GM18517 (cell line): ENCODE data around the gene GLIS2.

Experiments
- ATAC-seq: cut with Tn5 transposase; IDR thresholded peaks from one replicate; pipeline ENCODE4 v1.9.1; 2021; ENCODE audit warnings: mild to moderate bottlenecking, moderate library complexity; ENCODE audit not compliant: unreplicated experiment

The GLIS2 gene

DNA sequence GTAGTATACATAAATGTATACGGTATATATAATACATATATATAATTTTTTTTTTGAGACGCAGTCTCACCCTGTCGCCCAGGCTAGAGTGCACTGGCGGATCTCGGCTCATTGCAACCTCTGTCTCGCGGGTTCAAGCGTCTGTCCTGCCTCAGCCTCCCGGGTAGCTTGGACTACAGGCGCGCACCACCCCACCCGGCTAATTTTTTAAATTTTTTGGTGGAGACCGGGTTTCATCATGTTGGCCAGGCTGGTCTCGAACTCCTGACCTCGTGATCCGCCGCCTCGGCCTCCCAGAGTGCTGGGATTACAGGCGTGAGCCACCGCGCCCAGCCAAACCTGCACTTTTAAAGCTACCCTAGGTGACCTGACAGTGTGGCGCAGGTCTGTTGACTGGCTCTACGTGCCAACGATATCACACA, 34.5 kb downstream of the GLIS2 start:
- ATAC-seq, result no peak

DNA sequence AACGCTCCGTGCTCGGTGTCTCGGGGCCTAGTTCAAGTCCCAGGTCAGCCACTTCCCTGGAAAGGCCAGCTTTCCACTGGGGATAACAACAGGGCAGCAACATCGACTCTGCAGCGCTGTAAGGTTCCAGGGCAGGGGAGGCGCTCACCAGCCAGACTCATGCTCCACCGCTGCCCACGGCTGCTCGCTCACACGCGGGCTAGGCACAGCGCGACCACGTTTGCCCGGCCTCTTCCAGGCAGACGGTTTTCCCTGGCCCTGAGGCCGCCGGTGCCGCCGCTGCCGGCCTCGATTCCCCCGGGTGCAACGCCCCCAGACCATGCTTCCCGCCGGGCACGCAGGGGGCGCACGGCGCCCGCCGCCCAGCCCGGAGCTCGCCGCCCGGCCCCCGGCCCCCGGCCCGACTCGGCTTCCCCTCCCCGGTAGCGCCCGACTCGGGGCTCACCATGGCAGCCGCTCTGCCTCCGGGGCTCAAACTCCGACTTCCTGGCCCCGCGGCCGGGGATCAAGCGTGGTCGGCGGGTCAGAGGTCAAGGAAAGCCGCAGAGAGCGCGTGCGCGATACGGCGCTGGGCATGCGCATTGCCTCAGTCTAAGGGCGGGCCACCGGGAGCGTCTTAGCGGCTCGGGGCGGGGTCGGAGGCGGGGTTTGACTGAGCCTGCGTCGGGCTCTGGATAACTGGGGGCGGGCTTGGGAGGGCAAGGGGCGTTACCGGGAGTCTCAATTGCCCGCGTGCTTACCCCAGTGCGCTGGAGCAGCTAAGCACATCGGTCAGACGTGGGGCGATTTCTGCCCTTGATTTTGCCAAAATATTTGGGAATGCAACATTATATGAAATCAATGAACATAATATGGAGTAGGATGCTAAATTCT, 35.2 kb downstream of the GLIS2 start, which contains the start of gene PAM16:
Gene PAM16 (minus strand): TSS at position 535 of the 873 bp plus-strand sequence. CDS start 87 bp downstream, at position 448.
- ATAC-seq, result peak; percentile 79

DNA sequence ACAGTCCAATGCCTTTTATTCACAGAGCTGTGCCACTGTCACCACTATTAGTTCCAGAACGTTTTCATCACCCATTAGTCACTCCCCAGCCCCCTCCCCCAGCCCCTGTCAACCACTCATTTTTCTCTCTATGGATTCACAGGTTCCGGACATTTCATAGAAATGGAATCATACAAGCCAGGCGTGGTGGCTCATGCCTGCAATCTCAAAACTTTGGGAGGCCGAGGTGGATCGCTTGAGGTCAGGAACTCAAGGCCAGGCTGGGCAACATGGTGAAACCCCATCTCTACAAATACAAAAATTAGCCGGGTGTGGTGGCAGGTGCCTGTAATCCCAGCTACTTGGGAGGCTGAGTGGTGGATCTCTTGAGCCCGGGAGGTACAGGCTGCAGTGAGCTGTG, 36.0 kb downstream of the GLIS2 start:
- no peak for ATAC-seq

DNA sequence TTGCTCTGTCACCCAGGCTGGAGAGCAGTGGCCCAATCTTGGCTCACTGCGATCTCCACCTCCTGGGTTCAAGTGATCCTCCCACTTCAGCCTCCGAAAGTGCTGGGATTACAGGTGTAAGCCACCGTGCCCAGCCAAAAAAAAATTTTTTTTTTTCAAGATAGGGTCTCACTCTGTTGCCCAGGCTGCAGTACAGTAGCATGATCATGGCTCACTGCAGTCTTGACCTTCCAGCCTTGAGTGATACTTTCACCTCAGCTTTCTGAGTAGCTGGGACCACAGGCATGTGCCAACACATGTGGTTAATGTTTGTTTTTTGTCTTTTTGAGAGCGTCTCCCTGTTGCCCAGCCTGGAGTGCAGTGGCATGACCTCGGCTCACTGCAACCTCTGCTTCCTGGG, 37.0 kb downstream of the GLIS2 start:
- ATAC-seq, result no peak

DNA sequence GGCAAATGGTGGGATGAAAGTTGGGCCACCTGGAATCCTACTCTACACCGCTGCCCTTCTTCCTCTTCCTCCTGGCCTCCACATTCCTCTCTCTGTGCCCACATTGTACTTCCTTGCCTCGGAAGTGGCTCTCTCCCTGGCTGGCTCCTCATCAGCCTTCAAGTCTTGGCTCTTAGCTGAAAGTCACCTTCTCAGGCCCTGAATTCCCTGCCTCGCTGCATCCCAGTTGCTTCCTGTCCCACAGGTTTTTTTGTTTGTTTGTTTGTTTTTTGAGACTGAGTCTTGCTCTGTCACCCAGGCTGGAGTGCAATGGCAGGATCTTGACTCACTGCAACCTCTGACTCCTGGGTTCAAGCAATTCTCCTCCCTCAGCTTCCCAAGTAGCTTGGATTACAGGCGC, 37.8 kb downstream of the GLIS2 start:
- no peak for ATAC-seq

DNA sequence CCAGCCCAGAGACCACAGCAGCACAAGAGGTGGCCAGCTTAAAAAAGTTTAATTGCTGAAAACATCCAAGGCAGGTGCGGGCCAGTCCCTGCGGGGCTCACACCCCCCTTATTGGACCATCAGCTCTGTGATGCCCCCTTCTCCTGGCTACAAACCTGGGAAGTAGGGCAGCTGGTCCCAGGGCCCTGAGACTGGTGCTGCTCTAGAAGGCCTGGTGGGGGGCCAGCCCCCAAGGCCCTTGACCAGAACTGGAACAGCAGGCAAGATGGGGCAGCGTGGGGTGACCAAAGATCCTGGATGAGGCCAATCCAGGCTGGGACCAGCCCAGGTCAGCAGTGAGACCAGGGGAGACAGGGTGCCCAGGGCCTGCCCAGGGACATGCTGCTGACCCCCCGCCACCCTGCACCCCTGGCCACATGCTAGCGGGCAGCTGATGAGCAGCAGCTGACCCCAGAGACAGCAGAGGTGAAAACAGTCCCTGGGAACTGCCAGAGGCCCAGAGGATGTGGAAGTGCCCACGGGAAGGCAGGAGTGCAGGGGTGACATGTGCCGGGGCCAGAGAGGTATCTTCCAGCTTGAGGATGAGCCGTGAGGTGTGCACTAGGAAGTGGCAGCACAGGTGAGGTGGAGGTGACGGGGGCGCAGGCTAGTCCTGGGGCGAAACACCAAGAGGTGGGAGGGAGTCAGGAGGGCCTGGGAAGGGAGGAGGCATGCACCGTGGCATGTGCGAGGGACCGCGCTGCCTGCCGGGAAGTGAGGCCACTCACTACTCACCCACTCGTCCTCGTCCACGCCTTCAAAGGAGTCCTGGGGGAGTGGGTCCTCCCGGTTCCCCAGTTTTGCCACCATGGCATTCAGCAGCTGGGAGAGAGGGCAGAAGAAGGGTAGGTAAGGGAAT, 38.9 kb downstream of the GLIS2 start:
- no peak for ATAC-seq

DNA sequence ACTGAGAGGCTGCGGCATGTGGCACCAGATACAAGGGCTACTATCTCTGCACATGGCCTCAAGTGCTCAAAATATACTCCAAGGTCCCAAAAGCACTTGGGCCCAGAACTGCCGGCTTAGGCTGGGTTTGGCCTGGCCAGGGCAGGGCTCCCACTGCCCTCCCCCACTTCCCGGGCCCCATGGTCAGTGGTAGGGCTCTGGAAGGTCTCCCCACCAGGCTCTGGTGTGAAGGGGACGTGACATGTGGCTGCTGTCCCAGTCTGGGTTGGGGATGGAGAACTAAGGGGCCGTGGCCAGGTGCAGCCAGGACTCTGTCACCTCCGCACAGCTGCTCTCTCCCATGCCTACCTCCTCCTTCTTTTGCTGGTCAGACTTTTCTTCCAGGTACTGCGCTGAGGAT, 41.0 kb downstream of the GLIS2 start:
- ATAC-seq, result no peak

DNA sequence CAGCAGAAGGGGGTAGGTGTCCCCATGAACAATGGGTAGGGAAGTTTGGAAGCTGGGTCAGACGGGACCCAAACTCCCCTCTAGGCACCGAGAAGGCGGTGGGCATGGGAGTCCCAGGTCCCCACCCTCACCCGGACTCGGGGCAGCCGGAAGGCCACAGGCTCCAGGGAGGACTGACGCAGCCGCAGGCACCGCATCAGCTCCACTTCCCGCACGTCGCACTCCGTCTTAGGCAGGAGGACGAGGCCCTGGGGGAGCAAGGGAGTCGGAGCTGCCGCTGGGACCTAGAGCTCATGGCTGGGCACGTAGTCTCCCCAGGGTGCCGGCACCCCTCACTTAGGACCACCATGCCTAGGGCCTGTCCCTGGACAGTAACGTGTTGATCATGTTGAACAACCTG, 42.4 kb downstream of the GLIS2 start:
- no peak for ATAC-seq

DNA sequence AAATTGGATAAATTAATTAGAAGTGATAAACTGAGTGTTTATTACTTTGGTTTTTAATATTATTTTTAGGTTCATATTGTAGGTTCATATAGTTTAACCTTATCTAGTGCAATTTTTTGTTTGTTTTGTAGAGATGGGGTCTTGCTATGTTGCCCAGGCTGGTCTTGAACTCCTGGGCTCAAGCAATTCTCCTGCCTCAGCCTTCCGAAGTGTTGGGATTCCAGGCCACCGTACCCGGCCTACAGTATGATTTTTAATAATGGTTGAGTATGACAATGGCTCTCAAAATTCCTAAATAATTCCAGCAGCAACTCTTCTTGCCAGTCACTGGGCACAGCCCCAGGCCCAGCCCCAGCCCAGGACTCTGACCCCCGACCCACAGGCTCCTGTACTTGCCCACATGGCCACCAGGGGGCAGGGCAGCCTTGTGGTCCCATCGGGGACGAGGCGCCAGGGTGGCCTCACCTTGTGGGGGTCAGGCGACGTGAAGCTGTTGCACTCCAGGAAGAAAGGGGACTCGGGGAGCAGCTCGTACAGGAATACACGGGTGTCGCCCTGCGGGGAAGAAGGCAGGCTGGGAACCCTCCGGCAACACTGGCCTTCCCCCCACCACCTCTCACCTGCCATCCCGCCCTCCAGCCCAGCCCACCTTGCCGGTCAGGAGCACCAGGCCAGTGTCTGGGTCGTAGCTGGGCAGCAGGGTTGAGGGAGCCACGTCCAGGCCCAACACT, 43.1 kb downstream of the GLIS2 start:
- ATAC-seq, result no peak

DNA sequence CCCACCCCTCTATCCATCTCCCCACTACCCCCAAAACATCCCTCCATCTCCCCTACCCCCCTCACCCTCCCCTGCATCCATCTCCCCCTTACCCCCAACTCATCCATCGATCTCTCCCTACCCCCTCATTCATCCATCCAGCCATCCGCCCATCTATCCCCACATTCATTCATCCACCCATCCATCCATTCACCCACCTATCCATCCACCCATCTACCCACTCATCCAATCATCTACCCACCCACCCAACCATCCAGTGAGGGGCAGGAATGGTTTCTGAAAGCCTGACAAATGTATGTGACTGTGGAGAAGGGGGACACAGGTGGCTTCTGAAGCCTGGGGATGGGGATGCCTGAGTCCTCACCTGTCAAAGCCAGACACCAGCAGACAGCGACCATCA, 44.0 kb downstream of the GLIS2 start:
- ATAC-seq, result no peak

DNA sequence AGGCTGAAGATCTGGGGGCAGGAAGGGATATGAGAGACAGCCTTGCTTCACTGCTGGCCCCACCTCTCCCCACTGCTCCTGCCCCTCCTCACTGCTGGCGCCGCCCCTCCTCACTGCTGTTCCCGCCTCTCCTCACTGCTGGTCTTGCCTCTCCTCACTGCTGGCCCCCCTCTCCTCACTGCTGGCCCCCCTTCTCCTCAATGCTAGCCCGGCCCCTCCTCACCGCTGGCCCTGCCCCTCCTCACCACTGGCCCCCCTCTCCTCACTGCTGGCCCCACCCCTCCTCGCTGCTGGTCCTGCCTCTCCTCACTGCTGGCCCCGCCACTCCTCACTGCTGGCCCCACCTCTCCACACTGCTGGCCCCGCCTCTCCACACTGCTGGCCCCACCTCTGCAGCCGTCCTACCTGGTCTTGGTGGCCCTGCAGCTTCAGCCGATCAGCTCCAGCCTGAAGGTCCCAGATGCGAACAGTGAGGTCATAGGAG, 44.7 kb downstream of the GLIS2 start:
- no peak for ATAC-seq

DNA sequence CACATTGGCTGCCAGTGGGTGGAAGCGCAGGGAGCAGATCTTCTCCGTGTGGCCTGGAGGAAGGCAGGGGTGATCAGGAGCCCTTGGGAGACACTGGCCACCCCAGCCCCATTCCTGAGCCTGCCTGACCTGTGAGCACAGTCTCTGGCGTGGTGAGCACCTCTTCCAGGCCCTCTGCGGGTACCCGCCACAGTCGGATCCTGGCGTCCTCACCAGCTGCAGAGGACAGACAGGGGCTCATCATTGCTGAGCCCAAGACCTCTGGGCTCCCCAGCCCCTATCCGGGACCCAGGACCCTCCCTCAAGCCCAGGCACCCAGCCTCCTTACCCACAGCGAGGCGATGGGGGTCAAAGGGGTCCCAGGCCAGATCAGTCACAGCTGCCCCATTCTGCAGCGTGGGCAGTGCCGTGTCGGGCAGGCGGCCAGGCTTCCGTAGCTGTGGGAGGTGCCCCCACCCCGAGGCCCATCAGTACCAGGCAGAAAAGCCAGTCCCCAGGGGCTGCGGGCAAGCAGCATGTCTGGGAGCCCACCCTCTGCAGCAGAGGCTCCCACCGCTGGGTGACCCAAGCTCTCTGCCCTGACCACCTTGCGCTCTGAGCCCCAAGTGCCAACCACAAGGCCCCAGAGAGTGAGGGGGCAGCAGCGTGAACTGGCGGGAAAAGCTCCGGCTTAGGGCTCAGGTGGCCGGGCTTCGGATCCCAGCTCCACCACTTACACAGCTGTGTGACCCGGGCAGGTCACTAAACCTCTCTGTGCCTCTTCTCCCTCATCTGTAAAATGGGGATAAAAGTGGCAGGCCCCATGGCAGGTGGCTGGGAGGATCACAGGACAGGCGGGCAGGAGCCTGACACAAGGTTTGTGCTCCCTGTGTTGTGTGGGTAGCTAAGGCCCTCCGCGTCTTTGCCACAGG, 45.4 kb downstream of the GLIS2 start:
- no peak for ATAC-seq

DNA sequence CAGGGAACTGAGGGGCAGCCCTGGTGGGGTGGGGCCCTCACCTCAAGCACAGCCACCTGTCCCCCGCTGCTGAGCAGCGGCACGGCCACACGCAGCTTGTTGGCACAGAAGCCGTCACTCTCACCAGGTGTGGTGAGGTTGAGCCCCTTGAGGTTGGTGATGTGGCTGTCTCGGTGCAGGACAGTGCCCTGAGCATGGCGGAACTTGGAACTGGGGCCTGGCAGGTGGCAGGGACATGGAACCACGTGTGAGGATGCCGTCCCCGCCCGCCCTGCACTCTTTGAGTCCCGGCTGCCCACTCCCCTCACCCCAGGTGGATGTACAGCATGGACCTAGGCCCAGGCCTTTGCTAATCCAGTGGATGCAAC, 46.1 kb downstream of the GLIS2 start:
- ATAC-seq, result no peak

DNA sequence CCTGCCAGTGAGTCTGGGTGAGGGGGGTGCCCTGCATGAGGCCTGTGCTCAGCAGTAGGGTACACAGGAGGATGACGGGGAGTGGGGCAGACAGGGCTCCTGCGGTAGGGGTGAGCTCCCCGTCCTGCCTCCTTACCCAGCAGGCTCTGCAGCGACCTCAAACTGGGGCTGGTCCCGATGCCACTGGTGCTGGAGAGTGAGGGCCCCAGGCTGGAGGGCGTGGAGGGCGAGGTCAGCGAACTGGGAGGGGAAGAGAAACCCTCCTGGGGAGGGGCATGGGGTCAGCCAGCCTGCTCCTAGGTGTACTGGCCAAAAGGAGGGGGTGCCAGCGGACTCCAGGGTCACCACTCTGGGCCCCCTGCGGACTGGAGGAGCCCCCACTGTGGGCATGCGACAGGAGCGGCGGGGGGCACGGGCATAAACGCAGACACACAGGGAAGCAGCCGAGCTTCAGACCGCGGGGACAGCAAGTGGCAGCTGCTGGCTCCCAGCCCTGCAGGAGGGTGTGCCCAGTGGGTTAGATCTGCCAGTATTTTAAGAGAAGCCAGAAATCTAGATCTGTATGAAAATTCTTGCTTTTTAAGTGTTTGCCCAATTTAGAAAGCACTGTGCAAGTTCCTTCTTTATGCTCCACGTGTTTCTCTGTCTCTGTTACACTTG, 46.7 kb downstream of the GLIS2 start:
- no peak for ATAC-seq

DNA sequence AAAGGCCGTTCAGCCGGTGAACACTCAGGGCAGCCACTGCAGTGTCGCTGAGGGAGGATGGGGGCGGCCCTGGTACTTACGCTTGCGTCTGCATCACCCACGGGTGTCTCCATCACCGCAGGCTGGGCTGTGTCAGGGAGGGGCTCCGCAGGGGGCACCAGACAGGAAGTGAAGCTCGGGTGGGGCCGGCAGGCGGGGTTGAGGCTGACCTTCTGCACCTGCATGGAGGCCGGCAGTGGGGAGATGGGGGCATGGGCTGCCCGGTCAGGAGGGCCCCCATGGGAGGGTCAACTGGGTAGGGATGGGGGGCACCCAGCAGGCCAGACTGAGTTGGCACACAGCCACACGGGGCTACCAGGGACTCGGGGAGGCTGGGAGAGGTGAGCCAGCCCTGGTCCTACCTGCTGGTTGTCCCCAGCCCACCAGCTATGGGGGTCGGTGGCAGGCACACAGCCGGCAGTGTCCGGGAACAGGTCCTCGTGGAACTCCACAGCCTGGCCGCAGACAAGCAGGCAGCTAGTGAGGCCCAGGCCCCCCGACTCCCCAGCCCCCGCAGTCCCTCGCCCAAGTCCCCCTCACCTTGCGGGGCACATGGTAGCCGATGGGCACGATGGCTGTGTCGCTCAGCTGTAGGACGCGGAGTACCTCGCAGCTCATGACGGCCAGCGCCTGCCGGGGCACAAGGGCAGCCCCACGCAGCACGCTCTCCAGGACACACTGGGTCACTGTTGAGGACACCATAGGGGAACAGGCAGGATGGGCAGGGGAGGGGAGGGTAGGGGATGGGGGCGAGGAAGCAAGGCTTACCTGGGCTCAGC, 48.5 kb downstream of the GLIS2 start:
- ATAC-seq, result no peak

DNA sequence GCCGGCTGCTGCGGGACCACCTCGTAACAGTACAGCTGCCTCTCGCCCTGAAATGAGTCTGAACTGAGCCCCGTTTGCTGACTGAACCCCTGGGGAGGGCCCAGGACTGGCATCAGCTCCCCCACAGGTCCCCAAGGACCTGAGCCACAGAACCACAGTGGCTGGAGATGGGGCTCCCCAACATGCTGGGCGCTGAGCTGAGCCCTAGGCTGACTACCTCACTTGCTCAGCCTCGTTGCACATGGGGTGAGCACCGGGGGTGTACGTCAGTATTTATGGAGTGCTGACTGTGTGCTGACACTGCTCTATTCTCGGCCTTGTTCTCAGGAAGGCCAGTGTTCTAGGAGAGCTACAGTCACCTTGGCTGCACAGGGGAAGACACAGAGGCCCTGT, 49.1 kb downstream of the GLIS2 start:
- ATAC-seq, result no peak

DNA sequence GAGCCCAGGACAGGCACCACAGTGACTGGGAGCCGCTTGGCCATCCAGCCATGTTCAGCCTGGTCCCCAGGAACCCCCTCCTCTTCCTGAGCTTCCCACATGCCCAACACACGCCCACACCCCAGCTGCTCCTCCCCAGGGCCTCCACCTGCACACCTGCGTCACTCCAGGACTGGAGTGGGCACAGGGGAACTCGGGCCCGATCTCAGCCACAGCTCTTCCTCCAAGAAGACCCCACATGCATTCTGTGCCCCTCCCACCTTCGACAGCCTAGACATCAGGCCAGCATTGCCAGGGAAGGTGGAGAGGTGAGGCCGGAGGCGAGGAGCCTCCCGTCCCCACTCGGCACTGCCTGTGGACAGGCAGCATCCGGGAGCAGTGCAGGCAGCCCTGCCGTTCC, 49.7 kb downstream of the GLIS2 start:
- no peak for ATAC-seq

DNA sequence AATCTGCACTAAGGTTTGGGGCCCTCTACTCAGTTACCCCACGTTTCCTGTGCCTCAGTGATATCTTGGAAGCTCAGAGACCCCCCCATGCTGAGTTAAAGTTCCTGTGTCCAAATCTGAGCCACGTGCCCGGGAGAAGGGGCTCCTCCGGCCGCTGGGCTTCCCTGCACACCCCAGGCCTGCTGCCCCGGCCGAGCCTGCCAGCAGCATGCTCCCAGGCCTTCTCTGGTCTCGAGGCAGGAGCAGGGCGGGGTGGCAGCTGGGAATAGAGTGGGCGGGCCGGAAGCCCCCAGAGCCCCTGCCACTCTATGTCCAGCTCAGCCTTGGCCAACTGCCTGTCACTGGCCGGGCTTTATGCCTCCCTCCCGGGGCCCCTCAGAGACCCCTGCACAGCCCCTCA, 50.1 kb downstream of the GLIS2 start:
- no peak for ATAC-seq

DNA sequence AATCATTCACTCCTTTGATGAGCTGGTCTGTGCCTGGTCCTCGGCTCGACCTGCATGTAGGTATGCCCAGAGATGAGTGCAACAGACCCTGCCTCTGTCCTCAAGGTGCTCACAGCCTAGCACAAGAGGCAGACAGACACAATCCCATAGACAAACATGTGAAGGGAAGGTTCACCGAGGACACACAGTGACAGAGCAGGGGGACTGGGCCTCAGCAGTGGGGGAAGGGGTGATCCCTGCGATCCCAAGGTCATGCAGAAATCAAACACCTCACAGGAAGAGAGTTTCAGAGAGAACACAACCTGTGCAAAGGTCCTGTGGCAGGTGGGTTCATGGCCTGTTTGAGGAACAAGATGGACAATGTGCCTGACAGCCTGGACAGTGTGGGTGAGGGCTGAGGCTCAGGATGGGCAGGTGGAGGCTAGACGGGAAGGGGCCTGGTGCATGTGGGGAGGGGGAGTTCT, 51.6 kb downstream of the GLIS2 start:
- no peak for ATAC-seq
